Measurements from ENCODE around the gene ZNF41. TPM values are rescaled to one million over a fixed set of nuclear protein-coding genes. Genes with fewer than 3 reads are reported as not detected.

ZNF41 gene
- total RNA-seq, 4 donors from 2014 or later, result 8.8 to 10.0 (median 9.4) TPM

GRCh38 chrX:47446971-47447370 lies 36.1 kb downstream of the ZNF41 start:
- H3K4me3 ChIP-seq, result no peak overlapping the region
- H3K4me1 ChIP-seq, result no peaks in the 10 kb centered on the region
- no peak for ATAC-seq
- 53 to 100% methylated on average over 2 of the region's 2 CpGs for WGBS, 2 donors (ENCODE audit: low coverage in 1 of 2)
- no peaks in the 10 kb centered on the region for H3K27me3 ChIP-seq
- H3K27ac ChIP-seq, result no peak overlapping the region
- TF ChIP-seq EP300 (IDR thresholded peaks at IDR 0.05) (no peak), POLR2A (IDR thresholded peaks at IDR 0.05) (no peak), CTCF (IDR thresholded peaks at IDR 0.05) (no peak), POLR2AphosphoS5 (IDR thresholded peaks at IDR 0.05) (no peak)
- peaks cover 0 to 48% of the 10 kb centered on the region in 2 donors for H3K36me3 ChIP-seq
- H3K9me3 ChIP-seq, result peaks cover 0 to 18% (median 0%) of the 10 kb centered on the region in 3 donors

GRCh38 chrX:47446431-47446830 lies 36.6 kb downstream of the ZNF41 start:
- no peak for ATAC-seq
- WGBS, 2 donors (ENCODE audit: low coverage in 1 of 2), result 90 to 91% methylated on average over 2 of the region's 2 CpGs
- peaks cover 0 to 18% (median 0%) of the 10 kb centered on the region in 3 donors for H3K9me3 ChIP-seq
- no peak overlapping the region for H3K4me3 ChIP-seq
- H3K36me3 ChIP-seq, result peaks cover 0 to 42% of the 10 kb centered on the region in 2 donors
- no peaks in the 10 kb centered on the region for H3K4me1 ChIP-seq
- no peaks in the 10 kb centered on the region for H3K27me3 ChIP-seq
- no peak overlapping the region for H3K27ac ChIP-seq
- TF ChIP-seq EP300 (IDR thresholded peaks at IDR 0.05) (no peak), POLR2A (IDR thresholded peaks at IDR 0.05) (no peak), POLR2AphosphoS5 (IDR thresholded peaks at IDR 0.05) (no peak), CTCF (IDR thresholded peaks at IDR 0.05) (no peak)

DNA sequence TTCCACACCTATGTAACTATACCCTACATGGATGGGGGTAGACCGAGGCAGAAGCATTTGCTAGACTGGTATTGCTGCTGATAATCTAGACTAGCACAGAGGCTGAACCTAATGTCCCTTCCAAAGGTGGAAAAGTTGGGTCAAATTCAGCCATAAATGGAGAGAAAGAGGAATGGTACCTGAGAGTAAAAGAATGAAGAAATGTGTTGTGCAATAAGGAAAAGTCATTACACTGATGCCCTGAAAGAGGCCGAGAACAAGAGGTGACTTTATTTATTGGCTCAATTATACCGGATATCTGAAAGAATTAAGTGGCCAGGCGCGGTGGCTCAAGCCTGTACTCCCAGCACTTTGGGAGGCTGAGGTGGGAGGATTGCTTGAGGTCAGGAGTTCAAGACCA lies 52.1 kb downstream of the ZNF41 start:
- no peak overlapping the region for H3K4me3 ChIP-seq
- TF ChIP-seq EP300 (IDR thresholded peaks at IDR 0.05) (no peak), POLR2AphosphoS5 (IDR thresholded peaks at IDR 0.05) (no peak), POLR2A (IDR thresholded peaks at IDR 0.05) (no peak), CTCF (IDR thresholded peaks at IDR 0.05) (no peak)
- no peaks in the 10 kb centered on the region for H3K27me3 ChIP-seq
- H3K9me3 ChIP-seq, result no peaks in the 10 kb centered on the region
- no peaks in the 10 kb centered on the region for H3K36me3 ChIP-seq
- no peak overlapping the region for H3K27ac ChIP-seq
- WGBS, 2 donors (ENCODE audit: low coverage in 1 of 2), result 82 to 96% methylated on average over 2 to 4 of the region's 5 CpGs
- ATAC-seq, result no peak
- H3K4me1 ChIP-seq, result no peaks in the 10 kb centered on the region

DNA sequence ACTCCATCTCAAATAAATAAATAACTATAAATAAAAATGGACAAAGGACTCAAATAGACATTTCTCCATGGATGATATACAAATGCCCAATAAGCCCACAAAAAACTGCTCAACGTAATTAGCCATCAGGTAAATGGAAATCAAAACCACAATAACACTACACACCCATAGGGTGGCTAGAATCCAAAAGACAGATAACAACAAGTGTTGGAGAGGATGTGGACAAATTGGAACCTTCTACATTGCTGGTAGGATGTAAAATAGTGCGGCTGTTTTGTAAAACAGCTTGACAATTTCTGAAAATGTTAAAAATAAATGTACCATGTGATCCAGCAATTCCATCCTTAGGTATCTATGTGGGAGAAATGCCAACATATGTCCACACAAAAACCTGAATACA lies 60.6 kb downstream of the ZNF41 start:
- no peak overlapping the region for H3K4me3 ChIP-seq
- WGBS, 2 donors (ENCODE audit: low coverage in 1 of 2), result 79 to 86% methylated on average over 2 of the region's 2 CpGs
- no peaks in the 10 kb centered on the region for H3K36me3 ChIP-seq
- H3K9me3 ChIP-seq, result no peaks in the 10 kb centered on the region
- no peaks in the 10 kb centered on the region for H3K4me1 ChIP-seq
- no peak for ATAC-seq
- H3K27ac ChIP-seq, result no peak overlapping the region
- TF ChIP-seq POLR2AphosphoS5 (IDR thresholded peaks at IDR 0.05), result no peak
- TF ChIP-seq CTCF (IDR thresholded peaks at IDR 0.05), result no peak
- TF ChIP-seq POLR2A (IDR thresholded peaks at IDR 0.05), result no peak
- TF ChIP-seq EP300 (IDR thresholded peaks at IDR 0.05), result no peak
- H3K27me3 ChIP-seq, result no peaks in the 10 kb centered on the region

- TF ChIP-seq EP300 (IDR thresholded peaks at IDR 0.05) (no peak), POLR2AphosphoS5 (IDR thresholded peaks at IDR 0.05) (no peak), POLR2A (IDR thresholded peaks at IDR 0.05) (no peak), CTCF (IDR thresholded peaks at IDR 0.05) (no peak)
- no CpG with 5 or more reads among the region's 5 CpGs for WGBS, 2 donors (ENCODE audit: low coverage in 1 of 2)
- H3K9me3 ChIP-seq, result no peaks in the 10 kb centered on the region
- no peak overlapping the region for H3K27ac ChIP-seq
- no peaks in the 10 kb centered on the region for H3K36me3 ChIP-seq
- no peak for ATAC-seq
- no peak overlapping the region for H3K4me3 ChIP-seq
- H3K4me1 ChIP-seq, result no peaks in the 10 kb centered on the region
- no peaks in the 10 kb centered on the region for H3K27me3 ChIP-seq
Observed at GRCh38 chrX:47420962-47421361, 62.1 kb downstream of the ZNF41 start.
